Fibroblast of skin of abdomen (primary cell): Measurements from ENCODE around the gene LYSMD4.

ENCODE experiments used
- DNase-seq: peaks from one replicate; pipeline ENCODE4 v3.0.0-alpha.2; 2013

Gene LYSMD4

DNA sequence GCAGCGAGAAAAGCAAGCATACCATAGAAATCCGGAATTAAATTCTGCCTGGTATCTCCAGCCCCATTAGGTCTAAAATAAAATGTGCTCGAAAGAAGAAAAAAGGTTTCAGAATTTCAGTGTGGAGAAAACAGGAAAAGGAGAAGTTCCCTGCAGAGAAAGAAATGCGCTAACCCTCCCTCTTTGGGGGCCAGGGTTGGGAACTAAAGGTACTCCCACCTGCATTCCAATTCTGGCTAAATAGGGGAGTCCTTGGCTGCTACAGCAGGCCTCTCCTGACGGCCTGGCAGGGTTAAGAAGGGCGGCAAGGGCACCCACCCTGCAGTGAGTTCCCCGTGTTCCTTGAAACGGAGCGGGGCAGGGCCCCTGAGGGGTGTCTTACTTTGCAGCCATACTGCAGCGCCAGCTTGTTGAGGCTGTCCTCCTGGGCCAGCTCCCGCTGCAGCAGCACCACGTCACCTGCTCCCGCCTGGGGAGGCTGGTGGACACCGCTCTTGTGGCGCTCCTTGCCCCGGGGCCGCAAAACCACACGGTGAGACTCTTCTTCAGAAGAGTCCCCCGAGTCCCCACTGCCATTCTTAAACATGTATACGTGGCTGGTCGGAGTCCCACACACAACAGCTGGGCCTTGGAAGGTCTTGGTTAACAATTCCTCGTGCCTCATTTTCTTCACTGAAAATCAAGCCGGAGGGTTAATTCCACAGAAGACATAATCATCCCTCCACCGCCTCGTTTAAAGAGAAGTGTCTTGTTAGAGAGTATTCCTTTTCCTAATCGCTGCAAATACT, 1.7 kb downstream of the LYSMD4 start:
- DNase-seq, result no peak

DNA sequence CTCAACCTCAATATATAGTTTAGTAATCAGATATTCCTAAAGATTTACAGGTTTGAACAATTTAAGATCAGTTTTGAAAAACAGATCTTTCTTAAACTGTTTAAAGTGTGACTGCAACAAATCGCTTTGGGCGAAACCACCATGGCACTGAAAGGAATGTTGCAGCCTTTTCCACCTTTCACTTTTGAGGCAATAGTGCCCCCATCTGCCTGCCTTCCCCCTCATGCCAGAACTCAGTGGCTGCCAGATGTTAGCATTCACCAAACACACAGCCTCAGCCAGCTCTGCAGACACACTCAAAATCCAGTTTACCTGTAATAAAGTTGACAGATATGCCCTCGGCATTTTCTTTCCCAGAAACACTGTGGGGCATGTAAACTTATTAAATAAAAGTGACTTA, 3.3 kb downstream of the LYSMD4 start:
- DNase-seq, result peak; percentile 36

DNA sequence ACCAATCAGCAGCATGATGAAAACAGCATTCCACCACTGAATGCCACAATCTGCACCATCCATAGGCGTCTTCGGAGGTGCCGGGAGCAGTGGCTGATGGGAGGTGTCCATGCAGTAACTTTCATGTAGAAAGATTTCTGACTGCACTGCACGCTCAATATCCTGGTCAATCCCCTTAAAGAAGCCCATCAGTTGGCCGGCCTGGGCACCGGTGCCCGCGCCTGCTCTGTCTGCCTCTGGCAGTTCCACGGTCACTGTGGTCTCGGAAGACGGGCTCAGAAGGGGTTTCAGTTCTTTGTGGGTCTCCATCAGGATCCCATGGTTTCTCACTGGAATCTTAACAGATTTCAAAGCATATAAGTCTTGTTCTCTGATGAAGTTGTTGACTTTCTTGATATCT, 3.9 kb downstream of the LYSMD4 start:
- DNase-seq, result no peak

DNA sequence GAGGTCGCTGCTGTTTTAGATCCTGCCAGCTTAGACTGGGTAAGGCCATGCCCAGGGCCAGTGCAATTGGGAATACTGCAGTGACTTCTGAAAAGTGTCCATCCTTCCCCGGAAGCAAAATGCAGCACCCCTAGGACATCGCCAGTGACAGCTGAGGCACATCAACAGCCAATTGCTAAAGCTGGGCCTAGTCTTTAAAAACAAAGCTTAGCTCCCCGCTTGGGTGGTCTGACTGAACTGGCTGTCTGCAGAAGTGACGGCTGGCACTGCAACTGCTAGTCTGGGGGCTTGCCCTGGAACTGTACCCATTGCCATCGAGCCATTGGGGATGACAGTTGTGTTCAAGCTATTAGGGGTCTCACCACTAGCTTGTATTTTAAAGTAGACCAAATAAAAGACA, 4.3 kb downstream of the LYSMD4 start:
- no peak for DNase-seq

DNA sequence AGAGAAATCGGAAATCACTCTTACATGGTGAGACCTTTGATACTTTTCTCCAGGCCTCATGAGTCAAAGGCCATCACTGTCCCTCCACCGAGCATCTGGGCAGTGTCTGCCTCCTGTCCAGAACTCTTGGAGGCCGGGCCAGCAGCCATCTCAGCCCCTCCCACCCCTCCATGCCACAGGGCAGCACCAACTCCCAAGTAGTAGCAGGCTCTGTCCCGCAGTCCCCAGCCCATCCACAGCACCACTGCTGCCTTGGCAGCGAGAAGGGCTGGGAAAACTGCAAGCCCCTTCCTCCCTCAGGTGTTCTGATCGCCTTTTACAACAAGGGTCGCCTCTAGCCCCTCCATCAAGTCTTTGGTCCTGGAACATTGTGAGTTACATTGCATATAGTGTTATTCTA, 5.5 kb downstream of the LYSMD4 start:
- no peak for DNase-seq

DNA sequence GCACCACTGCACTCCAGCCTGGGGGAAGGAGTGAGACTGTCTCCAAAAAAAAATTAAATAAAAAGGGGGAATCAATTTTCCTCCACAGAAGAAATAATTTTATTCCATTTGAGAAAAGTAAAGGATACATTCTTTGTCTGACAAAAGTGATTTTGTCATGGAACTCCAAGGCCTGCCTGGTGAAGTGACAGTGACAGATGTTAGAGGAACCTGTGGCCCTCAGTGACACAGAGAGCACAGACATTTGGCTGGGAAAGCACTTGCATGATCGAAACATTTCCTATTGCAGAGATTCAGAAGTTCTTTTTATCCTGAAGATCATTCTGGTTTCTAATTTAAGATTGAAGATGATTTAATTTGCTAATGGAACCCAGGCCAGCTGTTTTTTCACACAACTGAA, 5.9 kb downstream of the LYSMD4 start:
- DNase-seq, result no peak

DNA sequence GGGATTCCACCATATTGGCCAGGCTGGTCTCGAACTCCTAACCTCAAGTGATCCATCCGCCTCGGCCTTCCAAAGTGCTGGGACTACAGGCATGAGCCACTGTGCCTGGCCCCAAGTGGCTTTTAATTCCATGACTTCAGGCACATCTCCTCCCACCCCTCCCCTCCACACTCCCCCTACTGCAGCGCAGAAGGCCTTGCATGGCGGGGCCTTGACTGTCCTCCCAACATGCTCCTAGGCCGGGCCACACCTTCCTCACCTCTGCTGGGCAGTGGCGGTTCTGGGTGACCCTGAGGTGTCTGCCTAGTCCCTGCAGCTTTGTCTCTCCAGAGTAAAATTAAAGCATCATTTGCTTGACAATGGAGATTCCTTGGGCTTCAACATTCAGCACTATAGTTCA, 6.9 kb downstream of the LYSMD4 start:
- DNase-seq, result no peak

DNA sequence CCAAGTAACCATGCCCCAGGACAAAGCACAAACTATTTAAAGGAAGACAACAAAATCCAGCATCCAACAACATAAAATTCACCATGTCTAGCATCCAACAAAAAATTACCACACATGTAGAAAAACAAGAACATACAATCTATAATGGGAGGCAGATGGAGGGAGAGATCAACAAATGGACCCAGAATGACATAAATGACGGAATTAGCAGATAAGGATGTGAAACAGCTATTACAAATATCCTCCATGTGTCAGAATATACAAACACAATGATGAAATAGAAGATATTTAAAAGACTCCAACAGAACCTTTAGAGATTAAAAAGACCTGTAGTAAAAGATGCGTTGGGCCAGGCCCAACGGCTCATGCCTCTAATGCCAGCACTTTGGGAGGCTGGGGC, 10.8 kb downstream of the LYSMD4 start:
- no peak for DNase-seq

DNA sequence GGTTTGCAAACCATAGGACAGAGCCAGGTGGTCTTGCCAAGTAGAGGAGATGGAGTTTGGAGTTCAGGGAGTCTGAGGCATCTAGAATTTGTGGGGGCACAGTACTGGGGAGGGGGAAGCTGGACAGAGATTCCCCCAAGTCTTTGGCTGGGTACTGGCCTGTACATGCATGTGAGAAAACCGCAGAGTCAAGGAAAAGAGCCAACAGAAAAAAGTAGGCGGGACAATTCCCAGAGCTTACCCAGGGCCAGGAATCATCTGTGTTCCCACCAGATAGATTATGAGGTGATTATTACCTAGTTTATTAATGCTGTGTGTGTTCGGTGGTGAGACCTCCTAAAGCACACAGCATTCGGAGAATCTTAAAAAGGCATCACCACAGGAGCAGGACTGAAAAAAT, 11.3 kb downstream of the LYSMD4 start:
- no peak for DNase-seq

DNA sequence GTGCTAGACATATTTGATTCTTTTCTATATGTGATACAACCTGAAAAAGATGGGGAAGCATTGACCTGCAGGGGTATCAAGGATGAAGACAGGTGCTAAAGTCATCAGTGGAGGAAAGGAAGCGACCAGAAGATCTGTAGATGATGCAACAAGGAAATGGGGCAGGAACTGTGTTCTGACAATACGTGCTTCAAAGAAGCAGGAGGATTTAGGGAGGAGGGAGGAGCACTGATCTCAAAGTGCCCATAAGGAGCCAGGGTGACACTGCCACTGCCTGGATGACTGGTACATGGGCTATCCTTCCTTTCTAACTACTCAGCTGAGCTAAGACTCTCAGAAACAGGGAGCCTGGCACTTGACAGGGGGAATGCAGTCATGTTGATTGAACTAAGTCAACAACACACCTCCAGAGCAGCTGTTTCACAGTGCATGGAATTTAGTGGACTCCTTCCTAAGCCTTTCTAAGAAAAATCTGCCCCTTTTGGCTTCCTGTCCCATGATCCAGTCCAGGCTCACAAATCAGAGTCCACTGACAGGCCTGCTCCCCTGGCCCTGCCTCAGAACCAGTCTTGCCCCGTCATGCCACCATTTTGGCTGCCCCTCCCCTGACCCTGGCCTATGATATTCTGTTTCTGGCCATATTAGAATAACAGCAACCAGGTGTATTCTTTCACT, 12.0 kb downstream of the LYSMD4 start:
- DNase-seq, result no peak

DNA sequence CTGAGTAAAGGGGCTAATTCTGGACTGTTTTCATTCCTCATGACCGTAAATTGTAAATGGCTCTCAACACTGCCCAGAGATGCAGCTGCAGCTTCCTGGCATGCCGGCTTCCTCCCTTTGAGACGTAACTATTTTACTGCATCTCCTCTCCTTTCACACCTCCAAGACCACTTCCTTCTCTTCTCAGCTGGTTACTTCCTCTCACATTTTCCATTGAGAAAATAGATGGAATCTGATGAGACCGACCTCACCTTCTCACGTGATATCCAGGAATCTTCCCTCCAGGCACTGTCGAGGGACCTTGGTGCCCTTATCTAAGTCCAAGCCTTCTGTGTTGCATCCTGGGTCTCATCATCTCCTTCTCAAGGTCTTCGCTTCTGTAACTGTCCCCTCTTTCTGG, 12.7 kb downstream of the LYSMD4 start:
- DNase-seq, result no peak

DNA sequence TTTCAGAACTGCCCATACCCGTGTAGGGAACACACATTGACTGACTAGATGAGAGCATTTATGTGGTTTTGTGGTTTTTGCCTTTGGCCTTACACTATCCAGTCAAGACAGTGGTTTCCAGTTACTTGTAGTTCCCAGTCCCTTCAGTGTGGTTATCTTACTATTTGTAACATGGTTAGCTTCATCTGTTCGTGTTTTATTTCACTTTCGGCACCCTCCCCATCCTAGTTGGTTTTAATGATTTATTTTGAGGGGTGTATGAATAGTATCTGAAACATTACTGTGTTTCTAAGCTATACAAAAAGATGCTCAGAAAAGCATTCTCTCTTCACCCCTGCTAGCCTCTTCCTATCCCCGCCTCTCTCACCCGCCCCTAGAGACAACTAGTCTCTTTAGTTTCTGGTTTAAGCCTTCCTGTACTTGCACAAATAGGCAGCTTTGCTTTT, 14.1 kb downstream of the LYSMD4 start:
- DNase-seq, result peak; percentile 77

DNA sequence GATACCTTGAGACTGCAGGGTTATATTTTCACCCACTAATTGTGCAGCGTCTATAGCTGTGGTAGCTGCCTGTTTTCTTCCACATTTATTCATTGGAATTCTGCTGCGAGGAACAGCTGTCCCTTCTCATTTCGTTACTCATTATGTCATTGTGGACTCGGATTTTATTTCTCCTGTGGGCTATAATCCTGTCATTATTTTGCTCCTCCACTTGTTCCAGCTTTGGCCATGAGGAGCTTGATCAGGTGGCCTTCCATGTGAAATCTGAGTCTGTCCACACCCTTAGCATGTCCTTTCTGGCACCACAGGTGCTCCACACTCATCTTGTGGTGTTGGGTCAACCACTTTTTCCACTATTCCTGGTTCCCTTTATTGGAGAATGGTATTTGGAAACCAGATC, 14.8 kb downstream of the LYSMD4 start:
- DNase-seq, result no peak

DNA sequence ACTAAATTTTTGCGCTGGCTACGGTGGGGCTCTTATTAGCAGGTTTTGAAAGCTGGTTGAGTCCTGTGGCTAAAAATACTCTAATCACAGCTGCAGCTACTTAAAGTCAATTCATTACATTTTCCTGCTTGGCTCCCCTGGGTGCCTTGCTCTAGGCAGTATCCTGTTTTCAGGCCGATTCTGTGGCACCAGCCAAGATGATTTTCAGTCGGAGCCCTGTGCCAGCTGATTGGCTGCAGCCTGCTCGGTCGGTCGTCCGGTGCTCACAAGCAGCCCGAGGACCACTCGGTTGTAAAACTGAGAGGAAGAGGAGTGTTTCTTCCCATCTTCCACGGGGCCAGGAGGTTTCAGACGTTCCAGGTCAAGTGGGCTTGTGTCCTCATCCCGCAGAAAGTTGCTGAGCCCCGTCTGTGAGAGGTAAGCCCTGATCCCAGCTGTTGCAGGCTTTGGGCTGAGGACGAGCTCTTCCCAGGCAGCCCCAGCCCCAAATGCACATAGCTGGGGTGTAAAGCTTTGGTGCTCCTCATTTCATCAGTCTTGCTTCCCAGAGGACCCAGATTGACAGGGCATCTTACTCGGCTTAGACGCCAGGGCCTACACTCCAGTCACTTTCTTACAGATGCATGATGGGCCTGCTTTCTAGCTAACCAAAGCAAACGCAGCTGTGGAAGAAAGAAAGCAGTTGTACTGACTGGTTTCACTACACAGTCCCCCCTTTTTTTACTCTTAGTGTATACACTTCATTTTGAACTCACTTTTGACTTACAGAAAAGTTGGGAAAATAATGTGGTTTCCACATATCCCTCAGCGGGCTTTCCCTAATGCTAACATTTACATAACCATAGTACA, 15.9 kb downstream of the LYSMD4 start:
- no peak for DNase-seq

DNA sequence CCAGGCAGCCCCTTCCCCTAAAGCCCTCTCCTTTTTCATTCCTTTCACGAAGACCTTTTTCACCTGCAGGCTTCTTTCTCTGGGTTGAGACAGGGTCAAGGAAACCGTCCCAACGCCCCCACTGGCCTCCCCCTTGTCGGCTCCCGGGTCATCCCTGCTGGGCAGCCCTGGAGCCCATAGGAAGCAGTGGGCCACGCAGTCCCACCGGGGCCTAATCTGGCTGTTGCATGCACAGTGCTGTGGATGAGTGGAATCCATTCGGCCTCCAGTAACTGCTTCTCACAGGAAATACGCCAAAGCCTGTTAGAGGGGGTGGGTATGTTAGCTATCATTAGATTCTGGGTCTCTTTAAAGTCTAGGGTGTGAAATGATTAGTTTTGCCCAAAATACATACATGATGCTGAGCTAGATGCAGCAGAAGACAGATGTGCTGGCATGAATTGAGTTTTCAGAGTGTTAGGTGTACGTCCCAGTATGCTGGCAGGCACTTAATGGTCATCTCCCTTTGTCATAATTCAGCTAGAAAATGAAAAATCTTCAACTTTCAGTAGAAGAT, 16.6 kb downstream of the LYSMD4 start:
- no peak for DNase-seq

DNA sequence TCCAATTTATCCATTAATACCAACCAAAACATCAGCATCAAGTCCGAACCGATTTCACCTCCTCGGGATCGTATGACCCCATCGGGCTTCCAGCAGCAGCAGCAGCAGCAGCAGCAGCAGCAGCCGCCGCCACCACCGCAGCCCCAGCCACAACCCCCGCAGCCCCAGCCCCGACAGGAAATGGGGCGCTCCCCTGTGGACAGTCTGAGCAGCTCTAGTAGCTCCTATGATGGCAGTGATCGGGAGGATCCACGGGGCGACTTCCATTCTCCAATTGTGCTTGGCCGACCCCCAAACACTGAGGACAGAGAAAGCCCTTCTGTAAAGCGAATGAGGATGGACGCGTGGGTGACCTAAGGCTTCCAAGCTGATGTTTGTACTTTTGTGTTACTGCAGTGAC, 20.8 kb downstream of the LYSMD4 start:
- DNase-seq, result no peak

DNA sequence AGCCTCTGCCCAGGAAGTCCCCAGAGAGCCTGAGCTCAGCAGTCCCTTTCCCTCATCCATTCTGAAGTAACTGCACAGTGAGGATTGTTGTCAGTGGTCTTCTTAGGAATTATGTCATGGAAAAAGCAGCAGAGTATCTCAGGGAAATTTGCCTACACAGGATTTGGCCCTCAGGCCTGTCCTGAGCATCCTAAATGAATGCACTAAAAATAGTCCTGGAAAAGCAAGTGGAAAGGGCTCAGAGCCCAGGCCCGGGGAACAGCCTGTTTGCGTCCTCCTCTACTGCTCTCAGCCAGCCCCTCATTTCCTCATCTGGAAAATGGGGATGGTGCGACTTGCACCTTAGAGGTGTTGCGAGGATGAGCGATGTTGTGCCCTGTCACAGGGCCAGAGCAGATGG, 21.6 kb downstream of the LYSMD4 start:
- DNase-seq, result no peak

DNA sequence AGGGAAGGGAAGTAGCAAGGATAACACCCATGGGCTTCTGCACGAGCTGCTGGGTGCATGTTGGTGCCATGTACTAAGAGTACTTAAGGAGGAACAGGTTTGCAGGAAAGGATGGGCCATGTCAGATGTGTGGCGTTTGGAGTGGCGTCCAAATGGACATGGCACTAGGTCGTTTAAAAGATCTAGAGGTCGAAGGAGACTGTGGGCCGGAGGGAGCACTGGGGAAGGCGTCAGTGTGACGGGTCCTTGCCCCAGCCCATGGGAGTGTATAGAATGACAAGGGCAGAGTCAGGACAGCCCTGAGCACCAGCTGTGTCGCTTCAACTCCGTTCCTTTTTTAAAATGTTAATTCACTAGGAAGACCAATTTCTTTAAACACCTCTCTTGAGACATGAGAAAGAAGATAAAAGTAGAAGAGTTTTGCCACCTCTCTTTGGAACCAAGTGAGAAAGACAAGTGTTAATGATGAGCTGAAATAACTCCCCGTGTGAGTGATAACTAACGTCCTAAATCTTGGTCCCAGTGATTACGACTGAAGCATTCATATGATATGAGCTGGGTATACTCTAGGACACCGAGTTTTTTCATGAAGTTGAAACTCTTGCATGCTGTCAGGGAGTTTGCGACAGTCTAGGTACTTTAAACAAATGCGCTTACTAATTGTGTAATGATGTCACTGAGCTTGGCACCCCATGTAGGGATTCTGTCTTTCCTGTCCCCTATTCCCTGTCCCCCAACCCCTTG, 23.8 kb downstream of the LYSMD4 start:
- no peak for DNase-seq

DNA sequence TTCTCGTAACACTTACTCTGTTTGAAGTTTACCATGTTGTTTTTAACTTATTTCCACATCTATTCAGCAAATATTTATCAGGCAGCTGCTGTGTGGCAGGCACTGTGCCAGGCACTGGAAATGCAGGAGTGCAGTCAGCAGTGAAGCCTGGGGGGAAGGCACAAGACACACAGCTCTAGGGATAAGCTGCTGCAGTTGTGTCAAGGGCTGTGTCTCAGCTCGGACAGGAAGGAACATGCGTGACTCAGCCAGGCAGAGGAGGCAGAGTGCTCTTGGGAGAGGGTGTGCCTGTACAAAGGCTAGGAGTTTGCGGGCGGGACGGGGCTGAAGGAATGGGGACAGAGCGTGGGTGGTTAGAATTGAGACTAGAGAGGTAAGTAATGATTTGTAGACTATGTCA, 24.7 kb downstream of the LYSMD4 start:
- DNase-seq, result peak; percentile 69

DNA sequence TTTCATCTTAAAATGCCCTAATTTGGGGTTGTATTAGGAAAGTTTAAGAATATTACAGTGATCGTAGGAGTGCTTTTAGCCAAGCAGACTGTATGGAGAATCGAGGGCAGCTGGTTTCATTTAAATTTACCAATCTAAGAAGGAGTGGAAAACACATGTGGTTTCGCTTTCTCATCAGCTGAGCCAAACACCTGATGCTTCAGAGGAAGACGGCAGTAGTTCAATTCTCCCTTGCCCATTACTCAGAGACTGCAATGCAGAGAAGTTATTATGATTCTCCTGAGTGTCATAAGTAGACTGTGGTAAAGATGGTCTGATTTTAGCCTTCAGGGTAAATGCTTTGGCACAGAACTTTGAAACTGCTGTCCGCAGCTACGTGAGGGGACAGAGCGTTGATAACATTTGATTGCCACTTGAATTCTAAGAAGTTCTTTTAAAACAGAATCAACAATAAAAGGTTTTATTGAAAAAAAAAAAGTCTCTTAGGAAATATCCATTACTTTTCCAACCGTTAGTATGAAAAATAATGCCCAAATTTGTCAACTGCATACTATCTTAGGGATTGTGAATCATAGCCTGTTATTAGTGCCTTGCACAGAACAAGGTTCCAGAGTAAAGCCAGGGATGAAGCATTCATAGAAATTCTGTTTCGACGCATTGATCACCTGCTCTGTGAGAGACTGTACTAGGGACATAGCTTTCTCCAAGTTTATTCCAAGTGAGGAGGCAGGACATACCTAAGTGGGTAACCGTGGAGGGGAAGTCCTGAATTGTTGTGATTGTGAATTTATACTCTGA, 25.6 kb downstream of the LYSMD4 start:
- peak; percentile 70 for DNase-seq

DNA sequence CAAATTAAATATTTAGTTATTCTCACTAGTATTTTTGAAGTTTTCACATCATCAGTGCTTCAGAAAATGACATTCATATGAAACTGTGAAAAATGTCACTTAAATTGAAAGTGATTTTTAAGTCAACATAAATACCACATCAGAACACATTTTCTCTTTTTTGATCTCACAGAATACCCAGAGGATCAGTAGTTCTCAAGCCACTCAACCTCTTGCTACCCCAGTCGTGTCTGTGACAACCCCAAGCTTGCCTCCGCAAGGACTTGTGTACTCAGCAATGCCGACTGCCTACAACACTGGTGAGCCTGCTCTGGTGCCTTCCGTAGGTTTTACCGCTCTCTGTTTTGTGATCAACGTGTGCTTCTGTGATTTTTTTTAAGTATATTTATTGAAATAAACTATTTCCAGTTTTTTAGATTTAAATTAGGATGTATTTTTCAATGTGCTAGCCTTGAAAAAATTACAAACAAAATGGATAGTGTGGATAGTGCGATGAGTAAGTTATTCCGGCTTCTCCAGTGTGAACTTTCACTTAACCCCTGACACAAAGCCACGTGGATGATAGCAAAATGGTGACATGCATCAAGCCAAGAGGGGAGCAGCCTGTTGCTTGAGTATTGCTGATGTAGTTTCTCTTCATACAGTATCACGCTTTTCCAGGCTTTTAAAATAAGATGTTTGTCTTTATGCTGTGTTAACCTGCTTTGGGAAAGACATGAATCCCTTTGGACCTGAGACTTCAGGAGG, 26.5 kb downstream of the LYSMD4 start:
- no peak for DNase-seq
